Parathyroid adenoma (tissue), 2 donors: ENCODE results near the gene ARPC2.

Experiments used
- H2AFZ ChIP-seq: fragments of 300-600 bp; sonication (generic); one replicate; pipeline ENCODE4 v1.7.0; 2017; ENCODE audit warnings: antibody characterized with exemption, mild to moderate bottlenecking
- H3K27ac ChIP-seq: fragments of 300-600 bp; sonication (generic); one replicate; pipeline ENCODE4 v1.7.0; 2017
- H3K27me3 ChIP-seq: fragments of 300-600 bp; sonication (generic); one replicate; pipeline ENCODE4 v1.7.0; 2017; ENCODE audit warnings: low read length; ENCODE audit not compliant: control insufficient read depth, insufficient read depth
- H3K36me3 ChIP-seq: fragments of 300-600 bp; sonication (generic); one replicate; pipeline ENCODE4 v1.7.0; 2017; ENCODE audit warnings: low read length; ENCODE audit not compliant: control insufficient read depth, insufficient read depth
- H3K4me1 ChIP-seq: fragments of 300-600 bp; sonication (generic); one replicate; pipeline ENCODE4 v1.7.0; 2017; ENCODE audit warnings: control low read depth
- H3K4me2 ChIP-seq: fragments of 300-600 bp; sonication (generic); one replicate; pipeline ENCODE4 v1.7.0; 2017; ENCODE audit warnings: low read length
- H3K4me3 ChIP-seq: fragments of 300-600 bp; sonication (generic); one replicate; pipeline ENCODE4 v1.7.0; 2017; ENCODE audit warnings: low read depth, low read length
- H3K79me2 ChIP-seq: fragments of 300-600 bp; sonication (generic); one replicate; pipeline ENCODE4 v1.7.0; 2017; ENCODE audit warnings: control low read depth
- H3K9ac ChIP-seq: fragments of 300-600 bp; sonication (generic); one replicate; pipeline ENCODE4 v1.7.0; 2017; ENCODE audit warnings: mild to moderate bottlenecking
- H3K9me3 ChIP-seq: fragments of 300-600 bp; sonication (generic); one replicate; pipeline ENCODE4 v1.7.0; 2017; ENCODE audit warnings: low read length; ENCODE audit not compliant: control insufficient read depth
- CTCF ChIP-seq: fragments of 300-600 bp; sonication (generic); IDR thresholded peaks from one replicate; pipeline ENCODE4 v1.7.0; 2017; ENCODE audit warnings: antibody characterized with exemption, mild to moderate bottlenecking
- donor health status: primary hyperparathyroidism.

ARPC2 gene

GRCh38 chr2:218267259-218267658 is 50.3 kb downstream of the ARPC2 start:
- no peaks in the 10 kb centered on the region for H3K36me3 ChIP-seq
- no peak for TF ChIP-seq CTCF

GRCh38 chr2:218269900-218270720 is 53.1 kb downstream of the ARPC2 start, which contains the start of the genes AAMP and PNKD:
AAMP (minus strand) TSS chr2:218270137; CDS start chr2:218270086, 51 bp downstream.
PNKD (plus strand) TSS chr2:218270519; CDS start chr2:218270536, 17 bp downstream.
- H3K4me3 ChIP-seq: peak within 1 kb of the TSS; percentile 96
- no peaks in the 10 kb centered on the region for H3K27me3 ChIP-seq
- H3K27ac ChIP-seq: peak within 1 kb of the TSS; percentile 66
- peaks cover 8% of the 10 kb centered on the region for H3K79me2 ChIP-seq
- peak within 1 kb of the TSS; percentile 87 for H3K9ac ChIP-seq
- no peaks in the 10 kb centered on the region for H3K36me3 ChIP-seq
- no peaks in the 10 kb centered on the region for H3K9me3 ChIP-seq
- peak within 1 kb of the TSS; percentile 92 for H3K4me2 ChIP-seq
- peaks cover 8% of the 10 kb centered on the region for H3K4me1 ChIP-seq
- peak within 1 kb of the TSS; percentile 91 for H2AFZ ChIP-seq
- TF ChIP-seq CTCF: peak; percentile 11

More at GRCh38 chr2:218267259-218267658, 50.3 kb downstream of the ARPC2 start:
- Histone ChIP-seq H3K4me1 (peaks cover 4% of the 10 kb centered on the region), H3K4me2 (no peak overlapping the region), H2AFZ (no peak overlapping the region), H3K79me2 (peaks cover 8% of the 10 kb centered on the region), H3K27me3 (no peaks in the 10 kb centered on the region), H3K4me3 (no peak overlapping the region), H3K9me3 (no peaks in the 10 kb centered on the region), H3K9ac (no peak overlapping the region), H3K27ac (no peak overlapping the region)

GRCh38 chr2:218270721-218271486 is 53.9 kb downstream of the ARPC2 start:
- H3K79me2 ChIP-seq: peaks cover 8% of the 10 kb centered on the region
- peak overlapping the region; percentile 54 for H2AFZ ChIP-seq
- H3K9me3 ChIP-seq: no peaks in the 10 kb centered on the region
- peak overlapping the region; percentile 96 for H3K4me3 ChIP-seq
- H3K27ac ChIP-seq: peak overlapping the region; percentile 13
- H3K36me3 ChIP-seq: no peaks in the 10 kb centered on the region
- peaks cover 8% of the 10 kb centered on the region for H3K4me1 ChIP-seq
- no peak overlapping the region for H3K9ac ChIP-seq
- peak overlapping the region; percentile 79 for H3K4me2 ChIP-seq
- H3K27me3 ChIP-seq: no peaks in the 10 kb centered on the region
- no peak for TF ChIP-seq CTCF

DNA sequence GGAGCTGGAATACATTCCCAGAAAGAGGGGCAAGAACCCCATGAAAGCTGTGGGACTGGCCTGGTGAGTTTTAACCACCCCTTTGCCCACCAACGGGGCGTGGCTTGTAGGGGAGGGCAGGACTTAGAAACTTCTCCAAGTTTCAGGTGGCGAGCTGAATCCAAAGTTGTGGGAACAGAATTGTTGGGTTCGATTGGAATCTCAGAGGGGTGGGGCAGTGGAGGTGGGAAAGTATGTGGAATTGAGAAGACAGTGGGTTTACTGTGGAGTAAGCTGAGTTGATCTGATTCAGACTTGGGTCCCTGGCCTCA is 54.5 kb downstream of the ARPC2 start:
- no peak overlapping the region for H2AFZ ChIP-seq
- no peaks in the 10 kb centered on the region for H3K36me3 ChIP-seq
- H3K27me3 ChIP-seq: no peaks in the 10 kb centered on the region
- H3K9me3 ChIP-seq: no peaks in the 10 kb centered on the region
- peaks cover 8% of the 10 kb centered on the region for H3K79me2 ChIP-seq
- H3K4me2 ChIP-seq: peak overlapping the region; percentile 79
- H3K9ac ChIP-seq: no peak overlapping the region
- H3K4me1 ChIP-seq: peaks cover 8% of the 10 kb centered on the region
- no peak overlapping the region for H3K27ac ChIP-seq
- no peak for TF ChIP-seq CTCF
- peak overlapping the region; percentile 96 for H3K4me3 ChIP-seq
